NCI-H1436 treated with DMSO at 0.1 percent for 48 hours (cell line): ENCODE results near the gene APBA2.

ENCODE experiments used
- DNase-seq: peaks from one replicate; lab custom pipeline; 2025; lab: John Stamatoyannopoulos, UW

APBA2 gene

GRCh38 chr15:28936081-28936480 is 50.3 kb downstream of the APBA2 start:
- no peak for DNase-seq

DNA sequence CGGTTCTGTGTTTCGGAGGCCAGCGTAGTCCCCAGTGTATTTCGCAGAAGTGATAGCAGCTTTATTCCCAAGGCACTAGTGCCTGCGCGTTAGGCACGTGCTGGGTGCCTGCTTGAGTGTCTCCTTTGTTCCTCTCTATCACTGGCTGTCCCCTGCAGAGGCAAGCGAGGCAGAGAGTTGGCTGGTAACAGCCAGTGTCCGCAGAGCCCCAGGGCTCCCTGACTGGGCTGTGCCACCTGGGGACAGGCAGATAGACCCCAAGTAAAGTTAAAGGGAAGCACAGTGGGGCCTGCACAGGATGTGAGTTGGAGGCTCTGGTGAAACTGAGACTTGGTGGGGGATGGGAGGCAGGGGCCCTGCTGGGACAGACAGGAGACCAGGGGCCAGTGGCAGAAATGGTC is 50.7 kb downstream of the APBA2 start:
- no peak for DNase-seq

DNA sequence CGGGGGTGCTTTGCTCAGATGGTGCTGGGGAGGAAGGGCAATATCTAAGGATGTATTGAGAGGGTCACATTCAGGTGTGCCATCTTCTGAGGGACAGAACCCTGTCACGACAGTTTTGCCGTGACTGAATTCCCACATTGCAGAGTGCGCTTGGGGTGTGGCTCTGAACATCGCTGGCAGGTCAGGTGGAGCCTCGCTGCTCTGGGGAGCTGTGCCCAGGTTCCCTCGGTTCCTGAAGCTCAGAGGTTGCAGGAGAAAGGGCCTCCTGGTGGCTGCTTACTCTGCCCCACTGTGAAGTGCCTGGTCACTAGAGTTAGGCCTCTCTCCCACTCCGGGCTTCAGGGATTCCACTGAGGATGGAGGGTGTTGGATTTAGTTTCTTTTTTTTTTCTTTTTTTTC is 51.5 kb downstream of the APBA2 start:
- DNase-seq: no peak

DNA sequence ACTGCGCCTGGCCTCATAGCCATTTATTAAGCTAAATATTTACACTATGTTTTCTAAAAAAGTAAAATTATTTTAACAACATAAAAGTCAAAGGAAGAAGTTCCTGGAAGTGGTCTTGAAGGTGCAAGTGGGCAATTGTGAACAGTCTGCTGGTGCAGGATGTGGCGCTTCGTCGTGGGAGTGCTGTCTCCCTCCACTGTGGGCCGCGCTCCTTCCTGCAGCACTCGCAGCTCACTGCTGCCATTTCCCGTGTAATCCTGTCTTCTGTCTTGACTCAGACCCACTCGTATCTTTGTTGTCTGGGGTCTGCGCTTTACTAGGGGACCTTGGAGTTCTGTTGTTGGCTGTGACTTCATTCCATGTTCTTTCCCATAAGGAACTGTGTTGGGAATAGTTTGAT is 56.3 kb downstream of the APBA2 start:
- DNase-seq: no peak

DNA sequence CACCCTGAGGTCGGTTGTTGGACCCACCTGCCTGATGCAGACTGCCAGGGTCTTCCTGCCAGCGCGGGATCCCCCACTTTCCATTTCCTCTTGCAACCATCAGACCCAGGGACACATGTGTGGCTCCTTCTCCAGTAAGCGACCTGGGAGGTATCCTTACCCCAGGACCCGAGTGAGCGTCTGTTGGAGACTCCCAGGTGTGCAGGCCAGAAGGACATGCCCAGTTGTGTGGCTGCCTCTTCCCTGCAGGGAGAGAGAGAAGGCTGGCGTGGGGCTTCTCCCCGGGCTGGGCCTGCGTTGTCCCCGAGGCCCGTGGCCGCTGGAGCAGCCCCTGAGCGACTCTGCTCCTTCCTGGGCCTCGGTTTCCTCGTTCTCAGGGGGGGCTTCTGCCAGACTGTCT is 56.8 kb downstream of the APBA2 start:
- no peak for DNase-seq

DNA sequence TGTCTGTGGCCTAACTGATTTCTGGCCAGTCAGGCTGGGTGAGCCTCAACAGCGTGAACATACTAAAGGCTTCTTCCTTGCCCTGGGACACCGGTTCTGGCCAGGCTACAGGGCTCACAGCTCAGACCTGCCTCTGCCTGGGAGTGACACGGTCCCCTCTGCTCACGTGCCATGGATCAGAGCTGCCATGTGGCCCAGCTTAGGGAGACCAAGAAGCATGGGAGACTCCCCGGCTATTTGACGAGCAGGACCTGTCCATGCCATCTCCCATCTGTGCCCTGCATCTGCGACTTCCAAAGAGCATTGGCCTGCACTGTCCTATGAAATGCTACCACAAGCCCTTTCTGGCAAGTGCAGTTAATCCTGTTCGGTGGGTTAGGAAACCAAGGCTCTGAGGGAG is 57.4 kb downstream of the APBA2 start:
- DNase-seq: no peak

- no peak for DNase-seq
Observed at GRCh38 chr15:28943611-28944230, 57.9 kb downstream of the APBA2 start.

- no peak for DNase-seq
Observed at GRCh38 chr15:28944286-28944685, 58.5 kb downstream of the APBA2 start.

DNA sequence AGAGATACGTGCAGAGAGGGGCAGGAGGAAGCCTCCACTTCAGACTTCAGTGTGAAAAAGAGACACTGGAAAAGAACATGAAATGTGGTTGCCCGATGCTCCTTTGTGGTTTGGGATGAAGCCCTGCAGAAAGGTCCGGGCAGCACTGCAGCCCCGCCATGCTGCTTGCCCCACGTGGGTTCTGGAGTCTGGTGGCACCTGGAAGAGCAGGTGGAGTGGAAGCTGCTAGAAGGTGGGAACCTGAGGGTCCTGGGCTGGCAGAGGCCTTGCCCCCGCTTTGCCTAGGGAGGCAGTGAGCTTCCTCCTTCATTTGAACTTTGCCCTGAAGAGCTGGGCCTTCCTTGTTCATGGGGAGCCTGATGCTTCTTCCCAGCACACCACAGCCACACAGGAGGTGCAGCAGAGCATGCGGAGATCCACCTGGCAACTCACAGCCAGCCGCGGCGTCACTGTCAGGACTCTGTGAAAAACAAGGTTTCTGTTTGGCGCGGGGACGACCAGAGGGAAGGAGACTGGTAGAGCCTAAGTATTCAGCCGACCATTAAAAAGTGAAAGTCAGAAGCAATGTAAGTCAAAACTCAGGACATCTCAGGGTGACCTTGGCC is 59.0 kb downstream of the APBA2 start:
- no peak for DNase-seq

DNA sequence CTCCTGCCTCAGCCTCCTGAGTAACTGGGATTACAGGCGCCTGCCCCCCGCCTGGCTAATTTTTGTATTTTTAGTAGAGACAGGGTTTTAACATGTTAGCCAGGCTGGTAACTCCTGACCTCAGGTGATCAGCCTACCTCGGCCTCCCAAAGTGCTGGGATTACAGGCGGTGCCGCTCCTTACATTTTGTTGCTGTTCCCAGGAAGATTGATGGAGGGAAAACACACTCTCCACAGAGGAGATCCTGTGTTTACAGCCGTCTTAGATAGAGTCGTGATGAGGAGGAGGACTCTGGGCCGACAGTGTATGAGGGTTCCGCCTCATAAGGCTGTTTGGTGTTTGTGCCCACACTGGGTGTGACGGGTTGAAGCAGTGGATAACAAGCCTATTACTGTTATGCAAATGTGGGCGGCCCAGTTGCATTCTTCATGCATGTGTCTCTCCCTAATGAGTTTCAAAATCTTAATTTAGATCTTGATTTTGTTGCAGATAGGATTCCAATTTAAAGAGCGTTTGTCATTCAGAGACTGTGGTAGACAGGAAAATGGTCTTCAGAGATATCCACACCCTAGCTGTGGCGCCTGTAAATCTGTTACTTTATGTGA is 60.0 kb downstream of the APBA2 start:
- DNase-seq: no peak

DNA sequence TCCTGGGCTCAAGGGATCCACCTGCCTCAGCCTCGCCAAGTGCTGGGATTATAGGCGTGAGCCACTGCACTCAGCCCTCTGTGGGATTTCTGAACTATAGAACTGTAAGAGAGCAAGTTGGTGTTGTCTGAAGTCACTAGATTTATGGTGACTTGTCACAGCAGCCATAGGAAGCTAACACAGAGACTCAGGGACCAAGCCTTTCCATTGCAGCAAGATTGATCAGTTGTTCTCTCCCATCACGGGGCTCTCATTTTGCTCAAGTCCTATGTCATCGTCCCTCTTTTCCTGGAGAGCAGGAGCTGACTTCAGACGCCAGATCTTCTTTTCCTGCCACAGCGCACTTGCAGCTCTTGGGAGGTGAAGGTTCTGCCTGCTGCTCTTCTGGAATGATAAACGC is 61.0 kb downstream of the APBA2 start:
- no peak for DNase-seq

DNA sequence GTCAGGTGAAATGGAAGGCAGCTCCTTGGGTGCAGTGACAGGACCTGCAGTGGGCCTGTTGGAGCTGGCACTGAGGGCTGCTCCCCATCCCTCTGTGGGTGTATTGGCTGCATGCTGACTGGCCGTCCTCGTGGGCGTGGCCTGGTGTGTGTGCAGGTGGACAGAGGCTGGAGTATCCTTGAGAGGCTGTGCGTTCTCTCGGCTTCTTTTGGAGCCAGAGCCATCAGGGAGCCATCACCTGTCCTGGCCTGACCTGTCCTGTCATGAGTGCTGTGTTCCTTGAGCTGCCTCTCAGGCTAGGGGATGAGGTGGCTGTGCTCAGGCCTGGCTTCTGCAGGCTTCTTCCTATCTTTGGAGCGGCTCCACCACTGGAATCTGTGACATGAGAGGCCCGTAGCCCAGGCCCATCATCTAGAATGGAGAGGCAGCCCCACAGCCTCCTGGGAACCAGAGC is 61.5 kb downstream of the APBA2 start:
- DNase-seq: no peak

GRCh38 chr15:28948036-28948435 is 62.3 kb downstream of the APBA2 start:
- DNase-seq: no peak

- no peak for DNase-seq
Observed at GRCh38 chr15:28950916-28951315, 65.1 kb downstream of the APBA2 start.

GRCh38 chr15:28952666-28953491 is 67.1 kb downstream of the APBA2 start:
- DNase-seq: no peak

- DNase-seq: no peak
Observed at GRCh38 chr15:28953573-28954195, 67.9 kb downstream of the APBA2 start.

DNA sequence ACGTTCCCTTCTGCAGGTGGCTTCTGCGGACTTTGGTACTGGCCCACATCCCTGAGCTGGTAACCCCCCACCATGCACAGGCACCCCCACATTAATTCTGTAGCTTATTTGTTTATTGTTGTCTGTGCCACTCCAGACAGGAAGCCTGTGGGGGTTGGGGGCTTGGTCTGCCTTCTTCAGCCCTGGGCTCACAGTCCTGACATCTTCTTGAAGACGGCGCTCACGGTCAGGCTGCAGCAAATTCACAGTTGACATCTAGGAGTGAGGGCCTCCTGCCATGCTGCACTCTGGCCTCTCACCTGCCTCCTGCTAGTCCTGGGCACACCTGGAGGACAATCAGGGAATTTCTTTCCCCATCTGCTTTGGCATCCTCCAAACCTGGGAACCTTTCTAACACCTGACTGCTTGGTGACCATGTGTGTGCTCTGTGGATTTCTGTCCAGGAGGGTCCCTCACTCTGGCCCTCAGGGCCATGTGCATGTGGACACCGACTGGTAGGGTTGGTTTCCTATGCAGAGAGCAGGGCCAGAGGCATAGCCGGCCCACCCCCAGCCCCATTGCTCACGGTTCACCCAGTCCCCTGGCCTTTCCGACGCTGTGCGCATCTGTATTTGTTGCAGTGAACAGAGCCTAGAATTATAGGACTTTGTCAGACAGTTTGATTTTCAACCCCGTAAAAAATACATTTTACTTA is 68.8 kb downstream of the APBA2 start:
- no peak for DNase-seq

DNA sequence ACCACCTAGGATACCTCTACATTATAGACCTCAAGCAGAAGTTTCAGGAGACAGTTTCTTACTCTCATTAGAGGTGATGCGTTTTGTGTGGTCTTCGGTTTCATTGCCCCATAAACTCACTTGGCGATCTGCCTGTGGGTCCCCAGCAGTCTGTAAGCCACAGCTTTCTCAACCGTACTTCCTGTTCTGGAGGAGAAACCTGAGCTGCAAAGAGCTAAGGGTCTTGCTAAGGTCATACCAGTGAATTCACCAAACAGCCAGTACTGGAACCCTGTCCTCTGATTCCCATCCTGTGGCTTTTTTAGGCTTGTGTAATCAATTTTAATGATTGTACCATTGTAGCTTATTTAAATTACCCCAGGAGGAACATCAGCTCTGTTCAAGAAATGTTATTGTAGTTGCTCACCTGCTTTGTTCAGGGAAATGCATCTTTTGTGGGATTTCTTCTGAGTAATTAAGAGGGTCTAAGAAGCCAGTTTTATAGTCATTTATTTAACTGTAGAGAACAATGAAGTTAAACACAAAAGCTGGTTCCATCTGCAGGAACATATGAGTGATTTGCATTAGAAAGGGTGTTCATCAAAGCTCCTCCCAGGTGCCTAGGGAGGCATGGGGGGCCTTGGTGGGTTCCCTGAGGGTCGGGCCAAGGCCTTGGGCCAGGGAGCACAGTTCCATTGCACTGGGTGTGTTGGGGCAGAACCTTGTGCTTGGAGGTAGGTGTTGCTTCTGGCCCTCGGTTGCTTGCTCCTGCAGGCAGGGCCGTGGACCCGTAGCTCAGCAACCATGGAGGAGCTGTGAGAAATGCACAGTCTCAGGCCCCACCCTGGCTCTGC is 69.6 kb downstream of the APBA2 start:
- DNase-seq: no peak

- no peak for DNase-seq
Observed at GRCh38 chr15:28955993-28956421, 70.2 kb downstream of the APBA2 start.

DNA sequence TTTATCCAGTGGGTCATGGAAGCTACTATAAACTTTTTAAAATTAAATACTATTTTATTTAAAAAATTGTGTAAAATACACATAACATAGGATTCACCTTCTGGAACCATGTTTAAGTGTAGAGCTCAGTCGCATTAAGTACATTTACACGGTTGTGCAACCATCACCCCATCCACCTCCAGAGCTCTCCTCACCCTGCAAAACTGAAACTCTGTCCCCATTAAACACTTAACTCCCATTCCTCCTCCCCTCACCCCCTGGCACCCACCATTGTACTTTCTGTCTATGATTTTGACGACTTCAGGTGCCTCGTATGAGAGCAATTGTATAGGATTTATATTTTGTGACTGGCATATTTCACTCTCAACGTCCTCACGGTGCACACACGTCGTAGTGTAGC is 70.7 kb downstream of the APBA2 start:
- no peak for DNase-seq
